Endothelial cell of umbilical vein (primary cell): ENCODE measurements around the gene DGCR8. TPM values are rescaled to one million over a fixed set of nuclear protein-coding genes. Genes with fewer than 3 reads are reported as not detected.

Experiments used
- BruUV-seq: library from RNA; stranded (reverse); fragments of 400-500 nt; replicated peaks from 2 replicates; lab custom pipeline; 2021; lab: Mats Ljungman, UMichigan
- CTCF ChIA-PET: fragments of 300-600, 350-600 bp; sonication (Branson Sonifier 250); formaldehyde crosslinking; loops from one replicate; lab custom pipeline; 2021; ENCODE audit warnings: antibody characterized with exemption, inconsistent platforms; lab: Charles Lee
- POLR2A ChIA-PET: fragments of 300-600, 350-600 bp; sonication (Branson Sonifier 250); formaldehyde crosslinking; loops from one replicate; lab custom pipeline; 2021; ENCODE audit warnings: antibody characterized with exemption, inconsistent platforms; lab: Charles Lee
- DNase-seq: peaks from one replicate; pipeline ENCODE4 v3.0.0-alpha.2; 2011; ENCODE audit warnings: low read depth, low spot score
- FAIRE-seq: peaks from 2 replicates; lab custom pipeline; 2011; peaks lifted over from hg19 to GRCh38; lab: Jason Lieb, UNC
- H2AFZ ChIP-seq: 2 replicates; pipeline ENCODE4 v1.6.0; 2012; ENCODE audit warnings: low read depth, low read length, control low read depth, inconsistent platforms
- H3K27ac ChIP-seq: 2 replicates; pipeline ENCODE4 v1.5.1; 2011; ENCODE audit warnings: low read depth, mild to moderate bottlenecking, control low read depth, low read length, moderate library complexity; ENCODE audit not compliant: insufficient read depth
- H3K27me3 ChIP-seq, 2 experiments: 2 replicates each; pipeline versions ENCODE4 v1.6.0 to v1.6.1; 2011; ENCODE audit warnings: low read length in 2 of 2, mixed read lengths in 1 of 2; ENCODE audit not compliant: control insufficient read depth in 2 of 2, insufficient read depth in 2 of 2
- H3K36me3 ChIP-seq, 2 experiments: 2 replicates in 1 of 2; 3 replicates in 1 of 2; pipeline ENCODE4 v1.5.1; 2011; ENCODE audit warnings: low read length in 2 of 2, mild to moderate bottlenecking in 1 of 2, moderate library complexity in 1 of 2; ENCODE audit not compliant: control insufficient read depth in 2 of 2, insufficient read depth in 2 of 2; ENCODE audit errors: extremely low read depth in 1 of 2
- H3K4me1 ChIP-seq: 3 replicates; pipeline ENCODE4 v1.5.1; 2011; ENCODE audit warnings: mild to moderate bottlenecking, low read length; ENCODE audit not compliant: control insufficient read depth, insufficient read depth; ENCODE audit errors: extremely low read depth
- H3K4me2 ChIP-seq: 2 replicates; pipeline ENCODE4 v1.6.1; 2011; ENCODE audit warnings: low read length, control low read depth, mixed read lengths; ENCODE audit not compliant: insufficient read depth
- H3K4me3 ChIP-seq, 3 experiments: fragments of 200-600 bp in 1 of 3; sonication (generic), shearing (Covaris generic) in 1 of 3; replicated peaks in 1 of 3; 2 replicates each; pipeline ENCODE4 v1.5.1; 2011 to 2016; ENCODE audit warnings: control low read depth in 3 of 3, low read length in 3 of 3, mild to moderate bottlenecking in 2 of 3, inconsistent platforms in 1 of 3, low read depth in 1 of 3, moderate library complexity in 1 of 3; ENCODE audit not compliant: insufficient read depth in 1 of 3
- H3K79me2 ChIP-seq: 2 replicates; pipeline ENCODE4 v1.6.0; 2012; ENCODE audit warnings: low read length, inconsistent platforms; ENCODE audit not compliant: control insufficient read depth, insufficient read depth
- H3K9ac ChIP-seq: replicated peaks from 2 replicates; pipeline ENCODE3; 2011; ENCODE audit warnings: low read length, control low read depth; ENCODE audit not compliant: insufficient read depth; ENCODE audit errors: extremely low read depth
- H3K9me1 ChIP-seq: replicated peaks from 3 replicates; pipeline ENCODE4 v1.6.0; 2011; ENCODE audit warnings: mild to moderate bottlenecking, low read length; ENCODE audit not compliant: control insufficient read depth, insufficient read depth; ENCODE audit errors: extremely low read depth
- H3K9me3 ChIP-seq: replicated peaks from 2 replicates; pipeline ENCODE4 v1.5.1; 2012; ENCODE audit warnings: low read length, inconsistent platforms; ENCODE audit not compliant: control insufficient read depth, insufficient read depth
- H4K20me1 ChIP-seq: replicated peaks from 2 replicates; pipeline ENCODE3; 2011; ENCODE audit warnings: mild to moderate bottlenecking, low read length; ENCODE audit not compliant: control insufficient read depth, insufficient read depth; ENCODE audit errors: extremely low read depth
- EZH2 ChIP-seq: IDR thresholded peaks from 2 replicates; pipeline ENCODE4 v1.6.1; 2012; ENCODE audit warnings: borderline replicate concordance, low read depth, mild to moderate bottlenecking, moderate library complexity, low read length, inconsistent platforms; ENCODE audit not compliant: severe bottlenecking
- GATA2 ChIP-seq: IDR thresholded peaks from 2 replicates; pipeline ENCODE4 v1.7.0; 2011; ENCODE audit warnings: low read depth, mild to moderate bottlenecking, moderate library complexity, mixed read lengths, low read length; ENCODE audit not compliant: insufficient read length, insufficient read depth
- JUN ChIP-seq: IDR thresholded peaks from 2 replicates; pipeline ENCODE4 v1.6.1; 2011; ENCODE audit warnings: borderline replicate concordance, low read depth; ENCODE audit not compliant: insufficient read length, insufficient read depth
- MYC ChIP-seq: IDR thresholded peaks from one replicate; pipeline ENCODE4 v1.6.1; 2011; ENCODE audit warnings: mild to moderate bottlenecking, low read depth, low read length
- dilution Hi-C: fragments of 300-500 bp; cut with MboI; formaldehyde crosslinking; loops from one replicate; pipeline ENCODE4 v1.15.0; 2019; ENCODE audit warnings: low sequenced_read_pairs; ENCODE audit not compliant: extremely low pct_ligation_motif_present
- intact Hi-C: fragments of 100-400 bp; cut with micrococcal nuclease; formaldehyde crosslinking; loops from one replicate; pipeline ENCODE4 v1.10.0; 2022
- polyA plus RNA-seq, 4 experiments: library from polyadenylated mRNA; depleted of rRNA in 3 of 4; stranded (reverse) in 3 of 4; unstranded in 1 of 4; fragments of >200 nt; gene quantifications; 2 replicates each; pipeline versions ENCODE4 v1.2.1 to v1.2.3, GENCODE V29; 2011 to 2012; ENCODE audit warnings: missing spikeins in 1 of 4
- total RNA-seq: library from RNA; stranded (reverse); gene quantifications from 2 replicates; pipeline ENCODE4 v1.2.3, GENCODE V29; 2021
- TF ChIP-seq, protein P1 (sequence below), 2 donors: IDR thresholded peaks; 1 replicate in 1 of 2; 2 replicates in 1 of 2; pipeline ENCODE4 v1.5.1; 2011; ENCODE audit warnings: low read length in 2 of 2, mild to moderate bottlenecking in 2 of 2, moderate library complexity in 2 of 2, control low read depth in 1 of 2, inconsistent platforms in 1 of 2, low read depth in 1 of 2; ENCODE audit not compliant: insufficient read depth in 1 of 2; ENCODE audit errors: extremely low read depth in 1 of 2

DGCR8 gene
- total and polyA plus RNA-seq, 2 donors (not counting 3 experiments of a cell fraction or from before 2014, with no cell fraction given): 32.7 to 64.2 TPM

DNA sequence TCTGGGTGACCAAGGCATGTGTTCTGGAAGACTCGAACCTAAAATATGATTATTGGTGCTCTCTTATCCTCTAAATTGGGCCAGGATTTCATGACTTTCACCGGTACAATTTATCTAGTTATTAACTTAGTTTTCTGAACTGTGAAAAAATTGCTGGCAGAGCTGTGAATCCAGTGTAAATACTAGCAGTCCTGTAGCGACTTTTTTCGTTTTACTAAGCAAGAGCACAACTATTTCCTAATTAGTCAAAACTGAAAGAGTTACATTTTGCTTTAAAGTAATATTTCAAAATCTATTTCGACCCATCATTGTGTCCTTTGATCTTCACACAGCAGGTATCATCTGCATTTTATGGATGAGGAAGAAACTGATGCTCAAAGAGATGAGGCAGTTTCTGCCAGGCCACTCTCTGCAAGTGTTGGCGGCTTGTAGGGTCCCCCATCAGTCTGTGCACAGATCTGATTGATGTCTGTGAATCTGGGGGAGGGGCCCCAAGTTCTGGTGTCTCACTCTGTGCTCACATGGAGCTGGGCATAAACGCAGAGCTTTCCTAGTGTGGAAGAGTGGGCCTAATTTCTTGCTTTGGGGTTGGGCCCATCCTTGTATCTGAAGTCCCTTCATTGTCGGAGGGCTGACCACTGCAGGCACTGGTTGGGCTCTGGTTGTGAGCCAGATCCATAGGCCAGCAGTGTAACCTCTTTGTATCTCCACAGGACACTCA, 38.4 kb downstream of the DGCR8 start:
- Histone ChIP-seq H3K4me2 (peak overlapping the region; percentile 96), H3K36me3 (peaks cover 10 to 22% of the 10 kb centered on the region in 2 experiments), H3K27me3 (no peaks in the 10 kb centered on the region), H3K79me2 (peaks cover 79% of the 10 kb centered on the region), H3K4me3 (peak overlapping the region; percentile 84 to 92 (median 87)), H3K27ac (peak overlapping the region; percentile 55), H3K9me1 (no peaks in the 10 kb centered on the region), H3K9ac (peak overlapping the region; percentile 83), H2AFZ (no peak overlapping the region), H3K9me3 (no peaks in the 10 kb centered on the region), H4K20me1 (no peaks in the 10 kb centered on the region), H3K4me1 (peaks cover 22% of the 10 kb centered on the region)
- intact Hi-C loops: no loop called here
- FAIRE-seq (peak; percentile 42), DNase-seq (no peak)
- dilution Hi-C loops: no loop called here
- TF ChIP-seq MYC (no peak), EZH2 (no peak)
- ChIA-PET CTCF (interaction anchor here (1.4 kb wide), 1 partner anchor 12 kb away, joined by 4 read pairs; no protein-coding TSS in a partner anchor), POLR2A (no interaction called here)
- BruUV-seq: TSS peak; percentile 40

DNA sequence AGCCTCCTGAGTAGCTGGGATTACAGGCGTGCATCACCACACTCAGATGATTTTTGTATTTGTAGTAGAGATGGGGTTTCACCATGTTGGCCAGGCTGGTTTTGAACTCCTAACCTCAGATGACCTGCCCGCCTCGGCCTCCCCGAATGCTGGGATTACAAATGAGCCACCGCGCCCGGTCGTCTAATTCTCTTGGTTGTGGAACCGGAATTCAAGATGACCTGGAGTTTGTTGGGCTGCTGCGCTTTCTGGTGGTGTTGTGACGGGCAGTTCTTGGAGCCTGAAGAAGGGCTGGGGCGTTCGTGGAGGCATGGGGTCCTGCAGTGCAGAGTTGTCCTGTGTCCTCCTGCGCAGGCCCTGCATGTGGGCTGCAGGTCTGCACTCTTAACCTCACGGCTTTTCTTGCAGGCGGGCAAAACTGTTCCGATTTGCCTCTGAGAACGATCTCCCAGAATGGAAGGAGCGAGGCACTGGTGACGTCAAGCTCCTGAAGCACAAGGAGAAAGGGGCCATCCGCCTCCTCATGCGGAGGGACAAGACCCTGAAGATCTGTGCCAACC, 41.9 kb downstream of the DGCR8 start:
- no peak for FAIRE-seq
- Histone ChIP-seq H3K9ac (no peak overlapping the region), H3K9me1 (no peaks in the 10 kb centered on the region), H3K4me1 (peaks cover 14% of the 10 kb centered on the region), H3K9me3 (no peaks in the 10 kb centered on the region), H4K20me1 (no peaks in the 10 kb centered on the region), H3K27me3 (no peaks in the 10 kb centered on the region), H3K27ac (no peak overlapping the region), H3K4me3 (no peak overlapping the region), H3K36me3 (peaks cover 12 to 40% of the 10 kb centered on the region in 2 experiments), H2AFZ (no peak overlapping the region), H3K4me2 (no peak overlapping the region), H3K79me2 (peaks cover 62% of the 10 kb centered on the region)
- DNase-seq: no peak
- dilution Hi-C loops: no loop called here
- no TSS peak for BruUV-seq
- CTCF ChIA-PET: no interaction called here
- intact Hi-C loops: no loop called here
- TF ChIP-seq, protein P1, sequence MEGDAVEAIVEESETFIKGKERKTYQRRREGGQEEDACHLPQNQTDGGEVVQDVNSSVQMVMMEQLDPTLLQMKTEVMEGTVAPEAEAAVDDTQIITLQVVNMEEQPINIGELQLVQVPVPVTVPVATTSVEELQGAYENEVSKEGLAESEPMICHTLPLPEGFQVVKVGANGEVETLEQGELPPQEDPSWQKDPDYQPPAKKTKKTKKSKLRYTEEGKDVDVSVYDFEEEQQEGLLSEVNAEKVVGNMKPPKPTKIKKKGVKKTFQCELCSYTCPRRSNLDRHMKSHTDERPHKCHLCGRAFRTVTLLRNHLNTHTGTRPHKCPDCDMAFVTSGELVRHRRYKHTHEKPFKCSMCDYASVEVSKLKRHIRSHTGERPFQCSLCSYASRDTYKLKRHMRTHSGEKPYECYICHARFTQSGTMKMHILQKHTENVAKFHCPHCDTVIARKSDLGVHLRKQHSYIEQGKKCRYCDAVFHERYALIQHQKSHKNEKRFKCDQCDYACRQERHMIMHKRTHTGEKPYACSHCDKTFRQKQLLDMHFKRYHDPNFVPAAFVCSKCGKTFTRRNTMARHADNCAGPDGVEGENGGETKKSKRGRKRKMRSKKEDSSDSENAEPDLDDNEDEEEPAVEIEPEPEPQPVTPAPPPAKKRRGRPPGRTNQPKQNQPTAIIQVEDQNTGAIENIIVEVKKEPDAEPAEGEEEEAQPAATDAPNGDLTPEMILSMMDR (IDR thresholded peaks at IDR 0.05; ENCODE audit: extremely low read depth in 1 of 2, insufficient read depth in 1 of 2, low read depth in 1 of 2, low read length in 2 of 2): no peak
- TF ChIP-seq GATA2: no peak
- TF ChIP-seq JUN: no peak
- TF ChIP-seq EZH2: no peak
- POLR2A ChIA-PET: no interaction called here
